ENCODE data around the gene GPR132. TPM values are rescaled to one million over a fixed set of nuclear protein-coding genes. Genes with fewer than 3 reads are reported as not detected.

Gene GPR132
- total and polyA plus RNA-seq, 2 donors (not counting 3 experiments of a cell fraction or from before 2014, with no cell fraction given): not detected

GRCh38 chr14:105108516-105108864 lies 43.3 kb upstream of the GPR132 start:
- CTCF ChIA-PET: interaction anchor here (1.0 to 1.6 kb wide), 4 partner anchors 8 to 158 kb away, joined by 3 to 7 read pairs (median 6); no protein-coding TSS in a partner anchor
- no peak overlapping the region for H3K9ac ChIP-seq (replicated peaks; ENCODE audit: extremely low read depth, insufficient read depth, low read length)
- no peak overlapping the region for H3K27ac ChIP-seq (ENCODE audit: insufficient read depth, low read depth, low read length)
- POLR2A ChIA-PET: no interaction called here
- no peak for TF ChIP-seq EZH2 (IDR thresholded peaks at IDR 0.05; ENCODE audit: borderline replicate concordance, low read depth, low read length, severe bottlenecking)
- TF ChIP-seq GATA2 (IDR thresholded peaks at IDR 0.05; ENCODE audit: insufficient read depth, insufficient read length, low read depth, low read length): no peak
- TF ChIP-seq FOS (IDR thresholded peaks at IDR 0.05; ENCODE audit: borderline replicate concordance, insufficient read depth, low read length): no peak
- TF ChIP-seq MYC (IDR thresholded peaks at IDR 0.05; ENCODE audit: low read depth, low read length): no peak
- no peak for TF ChIP-seq POLR2AphosphoS5 (IDR thresholded peaks at IDR 0.05; ENCODE audit: insufficient read depth, low read depth, low read length)
- TF ChIP-seq, protein P1, sequence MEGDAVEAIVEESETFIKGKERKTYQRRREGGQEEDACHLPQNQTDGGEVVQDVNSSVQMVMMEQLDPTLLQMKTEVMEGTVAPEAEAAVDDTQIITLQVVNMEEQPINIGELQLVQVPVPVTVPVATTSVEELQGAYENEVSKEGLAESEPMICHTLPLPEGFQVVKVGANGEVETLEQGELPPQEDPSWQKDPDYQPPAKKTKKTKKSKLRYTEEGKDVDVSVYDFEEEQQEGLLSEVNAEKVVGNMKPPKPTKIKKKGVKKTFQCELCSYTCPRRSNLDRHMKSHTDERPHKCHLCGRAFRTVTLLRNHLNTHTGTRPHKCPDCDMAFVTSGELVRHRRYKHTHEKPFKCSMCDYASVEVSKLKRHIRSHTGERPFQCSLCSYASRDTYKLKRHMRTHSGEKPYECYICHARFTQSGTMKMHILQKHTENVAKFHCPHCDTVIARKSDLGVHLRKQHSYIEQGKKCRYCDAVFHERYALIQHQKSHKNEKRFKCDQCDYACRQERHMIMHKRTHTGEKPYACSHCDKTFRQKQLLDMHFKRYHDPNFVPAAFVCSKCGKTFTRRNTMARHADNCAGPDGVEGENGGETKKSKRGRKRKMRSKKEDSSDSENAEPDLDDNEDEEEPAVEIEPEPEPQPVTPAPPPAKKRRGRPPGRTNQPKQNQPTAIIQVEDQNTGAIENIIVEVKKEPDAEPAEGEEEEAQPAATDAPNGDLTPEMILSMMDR (IDR thresholded peaks at IDR 0.05; ENCODE audit: extremely low read depth in 1 of 2, insufficient read depth in 1 of 2, low read depth in 1 of 2, low read length in 2 of 2): no peak
- TF ChIP-seq MAX (IDR thresholded peaks at IDR 0.05; ENCODE audit: insufficient read depth, insufficient read length): no peak
- TF ChIP-seq JUN (IDR thresholded peaks at IDR 0.05; ENCODE audit: borderline replicate concordance, insufficient read depth, insufficient read length, low read depth): no peak
- no peak for TF ChIP-seq POLR2A (IDR thresholded peaks at IDR 0.05; ENCODE audit: low read depth, low read length)
- H3K36me3 ChIP-seq (ENCODE audit: control insufficient read depth in 2 of 2, extremely low read depth in 1 of 2, insufficient read depth in 2 of 2, low read length in 2 of 2): no peaks in the 10 kb centered on the region
- FAIRE-seq (no peak), DNase-seq (ENCODE audit: low read depth, low spot score) (no peak)
- no peaks in the 10 kb centered on the region for H3K9me3 ChIP-seq (replicated peaks; ENCODE audit: control insufficient read depth, insufficient read depth, low read length)
- no TSS peak for BruUV-seq (replicated peaks)
- dilution Hi-C loops (cut with MboI; ENCODE audit: extremely low pct_ligation_motif_present, low sequenced_read_pairs) (no loop called here), intact Hi-C loops (cut with micrococcal nuclease) (no loop called here)
- H3K4me2 ChIP-seq (ENCODE audit: insufficient read depth, low read length): no peak overlapping the region
- no peaks in the 10 kb centered on the region for H3K79me2 ChIP-seq (ENCODE audit: control insufficient read depth, insufficient read depth, low read length)
- no peaks in the 10 kb centered on the region for H3K4me1 ChIP-seq (ENCODE audit: control insufficient read depth, extremely low read depth, insufficient read depth, low read length)
- H3K27me3 ChIP-seq (ENCODE audit: control insufficient read depth in 2 of 2, insufficient read depth in 2 of 2, low read length in 2 of 2): peaks cover 9 to 28% of the 10 kb centered on the region in 2 experiments
- H3K4me3 ChIP-seq (replicated peaks in 1 of 3; ENCODE audit: insufficient read depth in 1 of 3, low read depth in 1 of 3, low read length in 3 of 3): no peak overlapping the region
- H4K20me1 ChIP-seq (replicated peaks; ENCODE audit: control insufficient read depth, extremely low read depth, insufficient read depth, low read length): no peaks in the 10 kb centered on the region
- H3K9me1 ChIP-seq (replicated peaks; ENCODE audit: control insufficient read depth, extremely low read depth, insufficient read depth, low read length): no peaks in the 10 kb centered on the region
- H2AFZ ChIP-seq (ENCODE audit: low read depth, low read length): no peak overlapping the region
